ENCODE results near the gene EFNA5.
A peak's percentile ranks its signal among the peaks of the same experiment; 100 is the strongest.

Gene EFNA5

GRCh38 chr5:107652839-107653607 lies 17.7 kb downstream of the EFNA5 start:
- Histone ChIP-seq H3K23ac (ENCODE audit: low read length) (no peak overlapping the region), H3K56ac (ENCODE audit: low read length) (no peak overlapping the region), H4K5ac (ENCODE audit: low read length) (no peak overlapping the region), H2BK5ac (ENCODE audit: low read length) (no peak overlapping the region), H2AK5ac (ENCODE audit: low read length) (no peak overlapping the region), H4K8ac (ENCODE audit: low read depth, low read length) (no peak overlapping the region), H2BK15ac (replicated peaks; ENCODE audit: low read depth) (no peak overlapping the region), H3K4me2 (ENCODE audit: low read length) (no peak overlapping the region), H3K4me3 (ENCODE audit: low read length) (no peak overlapping the region), H3K27me3 (ENCODE audit: insufficient read depth, low read length, poor library complexity) (no peaks in the 10 kb centered on the region), H3K4ac (ENCODE audit: low read depth, low read length) (no peak overlapping the region), H3K27ac (ENCODE audit: low read depth, low read length) (no peak overlapping the region), H2BK120ac (ENCODE audit: low read depth, low read length) (no peak overlapping the region), H3K79me1 (ENCODE audit: low read length) (no peaks in the 10 kb centered on the region), H3K9ac (ENCODE audit: low read length) (no peak overlapping the region), H3K79me2 (ENCODE audit: control insufficient read depth, insufficient read depth, low read length) (peaks cover 9% of the 10 kb centered on the region), H3K4me1 (ENCODE audit: control insufficient read depth, low read depth, low read length) (peaks cover 3% of the 10 kb centered on the region), H3K18ac (ENCODE audit: low read length) (no peak overlapping the region), H3K36me3 (ENCODE audit: control insufficient read depth, insufficient read depth, low read length) (no peaks in the 10 kb centered on the region)
- no CpG with 5 or more reads among the region's 4 CpGs for WGBS (ENCODE audit: extremely low coverage, insufficient coverage, low lambda C conversion rate)
- DNase-seq: peak; percentile 50

- H3K56ac ChIP-seq (ENCODE audit: low read length): no peak overlapping the region
- H3K4me3 ChIP-seq (ENCODE audit: low read length): no peak overlapping the region
- H3K27ac ChIP-seq (ENCODE audit: low read depth, low read length): no peak overlapping the region
- H2BK15ac ChIP-seq (replicated peaks; ENCODE audit: low read depth): no peak overlapping the region
- no peaks in the 10 kb centered on the region for H3K36me3 ChIP-seq (ENCODE audit: control insufficient read depth, insufficient read depth, low read length)
- no peaks in the 10 kb centered on the region for H3K27me3 ChIP-seq (ENCODE audit: insufficient read depth, low read length, poor library complexity)
- H3K4me2 ChIP-seq (ENCODE audit: low read length): no peak overlapping the region
- H4K8ac ChIP-seq (ENCODE audit: low read depth, low read length): no peak overlapping the region
- H3K23ac ChIP-seq (ENCODE audit: low read length): no peak overlapping the region
- H3K4me1 ChIP-seq (ENCODE audit: control insufficient read depth, low read depth, low read length): peaks cover 3% of the 10 kb centered on the region
- no peak overlapping the region for H2BK120ac ChIP-seq (ENCODE audit: low read depth, low read length)
- no peak overlapping the region for H3K4ac ChIP-seq (ENCODE audit: low read depth, low read length)
- peaks cover 10% of the 10 kb centered on the region for H3K79me2 ChIP-seq (ENCODE audit: control insufficient read depth, insufficient read depth, low read length)
- H4K5ac ChIP-seq (ENCODE audit: low read length): no peak overlapping the region
- WGBS (ENCODE audit: extremely low coverage, insufficient coverage, low lambda C conversion rate): no CpG with 5 or more reads among the region's 1 CpG
- H2BK5ac ChIP-seq (ENCODE audit: low read length): no peak overlapping the region
- no peaks in the 10 kb centered on the region for H3K79me1 ChIP-seq (ENCODE audit: low read length)
- no peak overlapping the region for H3K9ac ChIP-seq (ENCODE audit: low read length)
- DNase-seq: no peak
- no peak overlapping the region for H3K18ac ChIP-seq (ENCODE audit: low read length)
- no peak overlapping the region for H2AK5ac ChIP-seq (ENCODE audit: low read length)
Measured at GRCh38 chr5:107652408-107652807, 18.3 kb downstream of the EFNA5 start.

- Histone ChIP-seq H3K79me1 (ENCODE audit: low read length) (no peaks in the 10 kb centered on the region), H4K8ac (ENCODE audit: low read depth, low read length) (no peak overlapping the region), H3K56ac (ENCODE audit: low read length) (no peak overlapping the region), H3K79me2 (ENCODE audit: control insufficient read depth, insufficient read depth, low read length) (peaks cover 10% of the 10 kb centered on the region), H4K5ac (ENCODE audit: low read length) (no peak overlapping the region), H3K4me1 (ENCODE audit: control insufficient read depth, low read depth, low read length) (peaks cover 3% of the 10 kb centered on the region), H2AK5ac (ENCODE audit: low read length) (no peak overlapping the region), H3K18ac (ENCODE audit: low read length) (no peak overlapping the region), H2BK120ac (ENCODE audit: low read depth, low read length) (no peak overlapping the region), H3K9ac (ENCODE audit: low read length) (no peak overlapping the region), H3K4ac (ENCODE audit: low read depth, low read length) (no peak overlapping the region), H3K27me3 (ENCODE audit: insufficient read depth, low read length, poor library complexity) (no peaks in the 10 kb centered on the region), H2BK5ac (ENCODE audit: low read length) (no peak overlapping the region), H3K23ac (ENCODE audit: low read length) (no peak overlapping the region), H3K4me2 (ENCODE audit: low read length) (no peak overlapping the region), H2BK15ac (replicated peaks; ENCODE audit: low read depth) (no peak overlapping the region), H3K27ac (ENCODE audit: low read depth, low read length) (no peak overlapping the region), H3K4me3 (ENCODE audit: low read length) (no peak overlapping the region), H3K36me3 (ENCODE audit: control insufficient read depth, insufficient read depth, low read length) (no peaks in the 10 kb centered on the region)
- WGBS (ENCODE audit: extremely low coverage, insufficient coverage, low lambda C conversion rate): no CpG with 5 or more reads among the region's 6 CpGs
- DNase-seq: peak; percentile 78
Measured at GRCh38 chr5:107651325-107651724, 19.4 kb downstream of the EFNA5 start.

GRCh38 chr5:107646418-107646817 lies 24.3 kb downstream of the EFNA5 start:
- Histone ChIP-seq H3K79me2 (ENCODE audit: control insufficient read depth, insufficient read depth, low read length) (peaks cover 6% of the 10 kb centered on the region), H3K27me3 (ENCODE audit: insufficient read depth, low read length, poor library complexity) (no peaks in the 10 kb centered on the region), H3K9ac (ENCODE audit: low read length) (no peak overlapping the region), H3K4me1 (ENCODE audit: control insufficient read depth, low read depth, low read length) (no peaks in the 10 kb centered on the region), H3K36me3 (ENCODE audit: control insufficient read depth, insufficient read depth, low read length) (no peaks in the 10 kb centered on the region), H4K5ac (ENCODE audit: low read length) (no peak overlapping the region), H3K4me2 (ENCODE audit: low read length) (no peak overlapping the region), H3K27ac (ENCODE audit: low read depth, low read length) (no peak overlapping the region), H2BK5ac (ENCODE audit: low read length) (no peak overlapping the region), H2BK15ac (replicated peaks; ENCODE audit: low read depth) (no peak overlapping the region), H2BK120ac (ENCODE audit: low read depth, low read length) (no peak overlapping the region), H3K4me3 (ENCODE audit: low read length) (no peak overlapping the region), H3K56ac (ENCODE audit: low read length) (no peak overlapping the region), H3K23ac (ENCODE audit: low read length) (no peak overlapping the region), H2AK5ac (ENCODE audit: low read length) (no peak overlapping the region), H3K79me1 (ENCODE audit: low read length) (peaks cover 2% of the 10 kb centered on the region), H4K8ac (ENCODE audit: low read depth, low read length) (no peak overlapping the region), H3K18ac (ENCODE audit: low read length) (no peak overlapping the region), H3K4ac (ENCODE audit: low read depth, low read length) (no peak overlapping the region)
- no peak for DNase-seq

- Histone ChIP-seq H3K18ac (ENCODE audit: low read length) (no peak overlapping the region), H2AK5ac (ENCODE audit: low read length) (no peak overlapping the region), H3K27ac (ENCODE audit: low read depth, low read length) (no peak overlapping the region), H2BK120ac (ENCODE audit: low read depth, low read length) (no peak overlapping the region), H3K23ac (ENCODE audit: low read length) (no peak overlapping the region), H3K56ac (ENCODE audit: low read length) (no peak overlapping the region), H2BK5ac (ENCODE audit: low read length) (no peak overlapping the region), H4K8ac (ENCODE audit: low read depth, low read length) (no peak overlapping the region), H3K4me1 (ENCODE audit: control insufficient read depth, low read depth, low read length) (no peaks in the 10 kb centered on the region), H4K5ac (ENCODE audit: low read length) (no peak overlapping the region), H3K4ac (ENCODE audit: low read depth, low read length) (no peak overlapping the region), H3K79me2 (ENCODE audit: control insufficient read depth, insufficient read depth, low read length) (peaks cover 3% of the 10 kb centered on the region), H3K27me3 (ENCODE audit: insufficient read depth, low read length, poor library complexity) (no peaks in the 10 kb centered on the region), H2BK15ac (replicated peaks; ENCODE audit: low read depth) (no peak overlapping the region), H3K36me3 (ENCODE audit: control insufficient read depth, insufficient read depth, low read length) (no peaks in the 10 kb centered on the region), H3K4me2 (ENCODE audit: low read length) (no peak overlapping the region), H3K9ac (ENCODE audit: low read length) (no peak overlapping the region), H3K79me1 (ENCODE audit: low read length) (peaks cover 9% of the 10 kb centered on the region), H3K4me3 (ENCODE audit: low read length) (no peak overlapping the region)
- no peak for DNase-seq
- no CpG with 5 or more reads among the region's 3 CpGs for WGBS (ENCODE audit: extremely low coverage, insufficient coverage, low lambda C conversion rate)
Measured at GRCh38 chr5:107640568-107640967, 30.2 kb downstream of the EFNA5 start.

GRCh38 chr5:107639990-107640389 lies 30.7 kb downstream of the EFNA5 start:
- H2BK15ac ChIP-seq (replicated peaks; ENCODE audit: low read depth): no peak overlapping the region
- H4K8ac ChIP-seq (ENCODE audit: low read depth, low read length): no peak overlapping the region
- no peak overlapping the region for H3K9ac ChIP-seq (ENCODE audit: low read length)
- no peak overlapping the region for H3K4me2 ChIP-seq (ENCODE audit: low read length)
- no peak overlapping the region for H3K18ac ChIP-seq (ENCODE audit: low read length)
- H4K5ac ChIP-seq (ENCODE audit: low read length): no peak overlapping the region
- no peak overlapping the region for H3K23ac ChIP-seq (ENCODE audit: low read length)
- no peak overlapping the region for H3K27ac ChIP-seq (ENCODE audit: low read depth, low read length)
- no peak overlapping the region for H3K4me3 ChIP-seq (ENCODE audit: low read length)
- peaks cover 3% of the 10 kb centered on the region for H3K79me2 ChIP-seq (ENCODE audit: control insufficient read depth, insufficient read depth, low read length)
- H3K27me3 ChIP-seq (ENCODE audit: insufficient read depth, low read length, poor library complexity): no peaks in the 10 kb centered on the region
- no CpG with 5 or more reads among the region's 3 CpGs for WGBS (ENCODE audit: extremely low coverage, insufficient coverage, low lambda C conversion rate)
- no peak overlapping the region for H2BK5ac ChIP-seq (ENCODE audit: low read length)
- no peak for DNase-seq
- no peak overlapping the region for H2AK5ac ChIP-seq (ENCODE audit: low read length)
- no peaks in the 10 kb centered on the region for H3K4me1 ChIP-seq (ENCODE audit: control insufficient read depth, low read depth, low read length)
- no peak overlapping the region for H2BK120ac ChIP-seq (ENCODE audit: low read depth, low read length)
- H3K79me1 ChIP-seq (ENCODE audit: low read length): peaks cover 9% of the 10 kb centered on the region
- no peak overlapping the region for H3K56ac ChIP-seq (ENCODE audit: low read length)
- H3K36me3 ChIP-seq (ENCODE audit: control insufficient read depth, insufficient read depth, low read length): no peaks in the 10 kb centered on the region
- no peak overlapping the region for H3K4ac ChIP-seq (ENCODE audit: low read depth, low read length)

Data from mesendoderm (in vitro differentiated cells).